ENCODE results near the gene GTF2F1. TPM values are rescaled to one million over a fixed set of nuclear protein-coding genes. Genes with fewer than 3 reads are reported as not detected.
A peak's percentile ranks its signal among the peaks of the same experiment; 100 is the strongest.

GTF2F1 gene
- total and polyA plus RNA-seq, 8 donors: 28.3 to 49.3 (median 35.9) TPM

DNA sequence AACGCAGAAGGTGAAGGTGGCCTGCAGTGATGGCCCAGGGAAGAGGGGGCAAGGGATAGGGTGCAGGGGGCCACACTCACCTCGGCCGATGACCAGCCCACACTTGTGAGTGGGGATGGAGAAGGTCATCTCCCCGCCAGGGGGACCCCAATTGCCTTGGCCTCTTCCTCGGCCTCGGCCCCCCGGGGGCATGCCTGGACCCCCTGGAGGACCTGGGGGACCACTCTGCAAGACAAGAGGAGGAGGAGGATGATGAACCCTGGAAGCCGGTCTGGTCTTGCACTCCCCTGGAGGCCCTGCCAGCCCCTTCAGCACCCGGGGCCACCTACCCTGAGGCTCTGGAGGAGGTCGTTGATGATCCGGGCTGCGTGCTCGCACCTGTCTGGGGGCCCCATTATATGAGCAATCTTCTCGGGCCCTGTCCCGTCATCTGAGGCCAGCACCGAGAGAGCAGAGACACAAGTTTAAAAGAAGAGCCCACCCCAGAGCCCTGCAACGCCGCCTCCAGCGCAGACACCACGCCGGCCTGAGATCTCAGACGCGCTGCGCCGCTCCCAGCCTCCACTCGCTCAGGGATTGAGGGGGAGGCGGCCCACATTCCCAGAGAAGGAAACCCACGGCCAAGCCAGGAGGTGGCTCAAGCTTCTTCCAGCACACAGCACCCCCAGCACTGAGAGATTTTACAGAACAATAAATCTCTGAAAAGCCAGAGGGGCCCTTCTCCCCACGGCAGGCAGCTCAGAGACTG is 23.9 kb upstream of the GTF2F1 start:
- H3K9me3 ChIP-seq: no peaks in the 10 kb centered on the region
- H3K4me3 ChIP-seq: no peak overlapping the region
- peaks cover 11 to 69% (median 55%) of the 10 kb centered on the region in 3 donors for H3K36me3 ChIP-seq
- ATAC-seq (no peak), FAIRE-seq (no peak), DNase-seq (peak in 1 of 6 donors; percentile 70)
- H3K27me3 ChIP-seq: no peaks in the 10 kb centered on the region
- TF ChIP-seq, protein P1, sequence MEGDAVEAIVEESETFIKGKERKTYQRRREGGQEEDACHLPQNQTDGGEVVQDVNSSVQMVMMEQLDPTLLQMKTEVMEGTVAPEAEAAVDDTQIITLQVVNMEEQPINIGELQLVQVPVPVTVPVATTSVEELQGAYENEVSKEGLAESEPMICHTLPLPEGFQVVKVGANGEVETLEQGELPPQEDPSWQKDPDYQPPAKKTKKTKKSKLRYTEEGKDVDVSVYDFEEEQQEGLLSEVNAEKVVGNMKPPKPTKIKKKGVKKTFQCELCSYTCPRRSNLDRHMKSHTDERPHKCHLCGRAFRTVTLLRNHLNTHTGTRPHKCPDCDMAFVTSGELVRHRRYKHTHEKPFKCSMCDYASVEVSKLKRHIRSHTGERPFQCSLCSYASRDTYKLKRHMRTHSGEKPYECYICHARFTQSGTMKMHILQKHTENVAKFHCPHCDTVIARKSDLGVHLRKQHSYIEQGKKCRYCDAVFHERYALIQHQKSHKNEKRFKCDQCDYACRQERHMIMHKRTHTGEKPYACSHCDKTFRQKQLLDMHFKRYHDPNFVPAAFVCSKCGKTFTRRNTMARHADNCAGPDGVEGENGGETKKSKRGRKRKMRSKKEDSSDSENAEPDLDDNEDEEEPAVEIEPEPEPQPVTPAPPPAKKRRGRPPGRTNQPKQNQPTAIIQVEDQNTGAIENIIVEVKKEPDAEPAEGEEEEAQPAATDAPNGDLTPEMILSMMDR (IDR thresholded peaks at IDR 0.05): no peak
- 95 to 97% methylated on average over 27 to 29 of the region's 29 CpGs for WGBS, 2 donors
- intact Hi-C loops (cut with DNase I): no loop called here
- H3K27ac ChIP-seq: no peak overlapping the region
- H3K4me1 ChIP-seq: no peaks in the 10 kb centered on the region

DNA sequence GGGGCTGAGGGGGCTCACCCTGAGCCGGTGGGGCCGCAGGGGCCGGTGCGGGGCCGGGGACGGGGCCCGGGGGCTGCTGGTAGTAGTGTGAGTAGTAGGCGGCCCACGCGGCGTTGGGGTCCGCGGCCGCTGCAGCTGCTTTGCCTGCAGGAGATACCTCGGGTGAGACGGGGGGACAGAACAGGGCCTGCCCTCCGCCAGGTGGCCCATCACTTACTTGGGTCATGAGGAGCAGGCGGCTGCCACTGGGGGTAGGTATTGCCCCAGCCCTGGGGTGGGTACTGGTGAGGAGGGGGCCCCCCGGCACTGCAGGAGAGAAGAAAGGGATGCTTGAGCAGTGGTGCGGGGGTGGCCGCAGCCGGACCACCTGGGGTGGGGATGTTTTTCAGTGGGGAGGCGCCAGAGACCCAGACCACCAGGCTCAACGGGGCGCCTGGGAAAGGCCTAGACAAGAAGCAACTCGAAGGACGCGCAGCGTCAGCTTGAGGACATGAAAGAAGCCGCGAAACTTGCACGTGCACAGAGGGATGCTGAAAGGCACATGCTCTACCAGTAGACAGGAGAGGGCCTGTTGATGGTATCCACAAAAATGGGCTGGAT is 22.7 kb upstream of the GTF2F1 start:
- H3K9me3 ChIP-seq: no peaks in the 10 kb centered on the region
- no peaks in the 10 kb centered on the region for H3K27me3 ChIP-seq
- no peak for FAIRE-seq
- no peak for ATAC-seq
- WGBS, 2 donors: 94 to 95% methylated on average over 28 to 32 of the region's 32 CpGs
- no peak overlapping the region for H3K27ac ChIP-seq
- no peak overlapping the region for H3K4me3 ChIP-seq
- H3K4me1 ChIP-seq: no peaks in the 10 kb centered on the region
- intact Hi-C loops (cut with DNase I): no loop called here
- H3K36me3 ChIP-seq: peaks cover 11 to 67% (median 55%) of the 10 kb centered on the region in 3 donors
- peak in 1 of 6 donors; percentile 72 for DNase-seq
- TF ChIP-seq, protein P1 (IDR thresholded peaks at IDR 0.05): no peak

DNA sequence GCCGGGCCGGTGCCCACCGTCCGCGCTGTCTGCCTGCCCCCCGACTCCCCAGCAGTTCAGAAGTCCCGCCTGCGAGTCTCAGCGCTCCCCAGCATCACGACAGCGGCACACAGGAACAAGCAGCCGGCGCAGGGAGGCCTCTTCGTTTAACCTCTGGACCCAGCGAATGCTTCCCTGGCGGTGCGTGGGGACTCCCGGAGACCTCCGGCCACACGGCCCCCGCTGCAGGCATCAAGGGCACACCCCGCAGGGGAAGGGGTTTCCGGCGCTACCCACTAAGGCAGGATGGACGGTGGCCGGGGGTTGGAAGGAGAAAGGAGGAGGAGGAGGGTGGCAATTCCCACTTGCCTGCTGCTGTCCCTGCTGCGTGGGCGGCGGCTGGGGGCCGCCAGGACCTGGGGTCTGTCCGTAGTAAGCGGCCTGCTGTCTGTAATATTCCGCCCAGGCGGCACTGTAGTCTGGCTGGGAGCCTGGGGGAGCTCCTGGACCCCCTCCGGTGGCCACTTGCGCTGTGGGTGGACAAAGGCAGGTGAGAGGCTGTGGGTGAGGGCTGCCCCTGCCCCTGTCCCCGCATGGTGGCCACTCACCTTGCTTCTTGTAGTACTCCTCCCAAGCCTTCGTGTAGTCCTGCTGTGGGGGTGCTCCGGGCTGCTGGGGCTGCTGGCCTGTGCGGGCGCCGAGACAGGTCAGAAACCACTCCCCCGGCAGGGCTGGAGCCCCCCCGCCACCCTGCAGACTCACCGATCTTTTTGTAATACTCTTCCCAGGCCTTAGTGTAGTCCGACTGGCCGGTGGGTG is 22.0 kb upstream of the GTF2F1 start:
- H3K36me3 ChIP-seq: peaks cover 11 to 60% (median 52%) of the 10 kb centered on the region in 3 donors
- intact Hi-C loops (cut with DNase I): no loop called here
- peak in 1 of 6 donors; percentile 74 for DNase-seq
- no peak overlapping the region for H3K27ac ChIP-seq
- no peaks in the 10 kb centered on the region for H3K9me3 ChIP-seq
- no peaks in the 10 kb centered on the region for H3K4me1 ChIP-seq
- no peak overlapping the region for H3K4me3 ChIP-seq
- no peaks in the 10 kb centered on the region for H3K27me3 ChIP-seq
- WGBS, 2 donors: 94 to 96% methylated on average over 46 to 47 of the region's 47 CpGs
- no peak for FAIRE-seq
- TF ChIP-seq, protein P1 (IDR thresholded peaks at IDR 0.05): no peak
- no peak for ATAC-seq

DNA sequence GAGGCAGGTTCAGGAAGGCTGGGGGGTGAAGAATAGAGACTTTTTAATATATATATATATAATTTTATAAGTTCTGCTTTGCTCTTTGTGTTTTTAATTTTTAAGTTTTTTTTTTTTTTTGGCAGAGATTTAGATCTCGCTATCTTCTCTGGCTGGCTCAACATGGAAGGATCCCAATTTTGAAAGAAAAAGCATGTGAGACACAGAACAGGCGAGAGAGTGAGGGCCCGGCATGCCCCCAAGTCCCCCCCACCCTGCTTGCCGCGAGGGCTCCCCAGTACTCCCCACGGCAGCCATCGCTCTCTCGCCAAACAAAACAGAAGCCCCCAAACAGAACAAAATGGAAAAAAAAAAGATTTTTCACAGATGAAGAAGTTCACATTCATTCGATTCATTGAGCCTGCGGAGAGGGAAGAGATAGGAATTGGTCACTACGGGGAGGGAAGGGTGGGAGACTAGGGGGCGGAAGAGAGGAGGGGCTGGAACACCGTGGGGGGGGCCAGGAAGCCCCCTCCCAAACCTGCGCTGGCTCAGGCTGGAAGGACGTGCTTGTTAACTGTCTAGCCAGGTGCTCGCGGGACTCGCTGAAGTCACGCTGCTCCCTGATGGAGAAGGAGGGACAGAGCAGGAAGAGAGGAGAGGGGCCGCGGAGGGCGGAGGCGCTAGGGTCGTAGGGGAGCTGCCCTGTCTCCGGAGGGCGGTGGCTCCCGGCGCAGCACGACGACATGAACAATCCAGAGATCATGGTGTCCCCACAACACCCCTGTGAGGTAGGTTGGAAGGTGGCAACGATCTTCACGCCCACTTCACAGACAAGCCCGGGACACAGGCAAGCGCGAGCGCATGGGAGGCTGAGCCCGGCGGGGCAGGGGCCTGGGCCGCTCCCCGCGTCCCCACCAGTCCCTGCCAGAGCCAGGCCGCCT is 21.0 kb upstream of the GTF2F1 start:
- FAIRE-seq: no peak

More for the DNA sequence above, 21.0 kb upstream of the GTF2F1 start:
- Histone ChIP-seq H3K27ac (no peak overlapping the region), H3K36me3 (peaks cover 11 to 50% (median 48%) of the 10 kb centered on the region in 3 donors), H3K9me3 (no peaks in the 10 kb centered on the region), H3K27me3 (no peaks in the 10 kb centered on the region), H3K4me3 (no peak overlapping the region), H3K4me1 (no peaks in the 10 kb centered on the region)
- TF ChIP-seq, protein P1 (IDR thresholded peaks at IDR 0.05): no peak
- DNase-seq (peak in 1 of 6 donors; percentile 63), ATAC-seq (no peak)
- WGBS, 2 donors: 79 to 83% methylated on average over 41 to 42 of the region's 42 CpGs
- intact Hi-C loops (cut with DNase I): no loop called here
